H1 (cell line): Measurements from ENCODE around the gene CHPF. TPM values are rescaled to one million over a fixed set of nuclear protein-coding genes. Genes with fewer than 3 reads are reported as not detected.

Experiments used
- ATF2 ChIP-seq: IDR thresholded peaks from 2 replicates; pipeline ENCODE4 v1.6.1; 2012; ENCODE audit warnings: low read length, inconsistent platforms
- polyA plus RNA-seq, 7 experiments: library from polyadenylated mRNA; depleted of rRNA in 3 of 7; stranded (reverse) in 5 of 7; unstranded in 2 of 7; fragments of >200 nt in 5 of 7; fragments of 200-250 nt in 2 of 7; gene quantifications; 1 replicate in 5 of 7; 2 replicates in 1 of 7; 4 replicates in 1 of 7; pipeline versions ENCODE4 v1.2.1 to v1.2.3, GENCODE V29; 2011 to 2013; ENCODE audit warnings: missing spikeins in 2 of 7, mixed read lengths in 2 of 7
- total RNA-seq: library from RNA; stranded (reverse); fragmentation: NEBNext Ultra II Directional; extraction: Animal tissue kit (Norgen Biotek cat#: 25700); gene quantifications from 2 replicates; pipeline ENCODE4 v1.2.1, GENCODE V29; 2021

CHPF gene
- total and polyA plus RNA-seq, 2 of the 8 experiments (the other 6 are each of a cell fraction or from before 2014, with no cell fraction given), result 62.9 to 67.3 TPM

GRCh38 chr2:219499058-219499307 is 44.6 kb downstream of the CHPF start (continued):
- no peak for TF ChIP-seq ATF2
